ENCODE measurements around the gene NR4A1. TPM values are rescaled to one million over a fixed set of nuclear protein-coding genes. Genes with fewer than 3 reads are reported as not detected.

Gene NR4A1
- polyA plus RNA-seq, 1 donor from 2014 or later, result 3.4 TPM

- Histone ChIP-seq H3K9me3 (ENCODE audit: low read length) (no peaks in the 10 kb centered on the region), H3K27me3 (ENCODE audit: insufficient read depth, low read depth, low read length) (no peaks in the 10 kb centered on the region), H3K36me3 (ENCODE audit: insufficient read depth, low read length) (no peaks in the 10 kb centered on the region), H2AFZ (ENCODE audit: low read depth, low read length) (no peak overlapping the region), H4K20me1 (ENCODE audit: insufficient read depth) (no peaks in the 10 kb centered on the region), H3K4me2 (ENCODE audit: low read length) (no peak overlapping the region), H3K4me3 (ENCODE audit: low read length) (no peak overlapping the region), H3F3A (ENCODE audit: insufficient read depth, low read length, poor library complexity, severe bottlenecking) (peaks cover 3% of the 10 kb centered on the region), H3K27ac (ENCODE audit: low read length) (no peak overlapping the region), H3K9me2 (ENCODE audit: insufficient read depth, low read length) (no peaks in the 10 kb centered on the region), H3K79me2 (replicated peaks; ENCODE audit: insufficient read depth, low read length) (no peaks in the 10 kb centered on the region), H3K9ac (ENCODE audit: low read length) (no peak overlapping the region)
- no peak for TF ChIP-seq POLR2AphosphoS5 (IDR thresholded peaks at IDR 0.05)
- no peak for TF ChIP-seq TAF1 (IDR thresholded peaks at IDR 0.05; ENCODE audit: low read depth)
- TF ChIP-seq REST (IDR thresholded peaks at IDR 0.05; ENCODE audit: borderline replicate concordance), result no peak
Observed at GRCh38 chr12:52063981-52064649, 12.9 kb downstream of the NR4A1 start.

- no peak overlapping the region for H3K4me3 ChIP-seq (ENCODE audit: low read length)
- no peaks in the 10 kb centered on the region for H4K20me1 ChIP-seq (ENCODE audit: insufficient read depth)
- no peaks in the 10 kb centered on the region for H3K9me3 ChIP-seq (ENCODE audit: low read length)
- H3K79me2 ChIP-seq (replicated peaks; ENCODE audit: insufficient read depth, low read length), result peaks cover 15% of the 10 kb centered on the region
- H3K36me3 ChIP-seq (ENCODE audit: insufficient read depth, low read length), result no peaks in the 10 kb centered on the region
- H2AFZ ChIP-seq (ENCODE audit: low read depth, low read length), result no peak overlapping the region
- no peak for TF ChIP-seq EP300 (conservative IDR thresholded peaks at IDR 0.05; ENCODE audit: poor library complexity, severe bottlenecking)
- TF ChIP-seq SMC3 (conservative IDR thresholded peaks at IDR 0.05; ENCODE audit: poor library complexity), result no peak
- no peaks in the 10 kb centered on the region for H3K9me2 ChIP-seq (ENCODE audit: insufficient read depth, low read length)
- H3K9ac ChIP-seq (ENCODE audit: low read length), result no peak overlapping the region
- H3K27ac ChIP-seq (ENCODE audit: low read length), result no peak overlapping the region
- H3K4me2 ChIP-seq (ENCODE audit: low read length), result no peak overlapping the region
- H3F3A ChIP-seq (ENCODE audit: insufficient read depth, low read length, poor library complexity, severe bottlenecking), result peaks cover 4% of the 10 kb centered on the region
- no peaks in the 10 kb centered on the region for H3K27me3 ChIP-seq (ENCODE audit: insufficient read depth, low read depth, low read length)
Observed at GRCh38 chr12:52066346-52067080, 15.3 kb downstream of the NR4A1 start.

- H3K4me3 ChIP-seq (ENCODE audit: low read length), result no peak overlapping the region
Observed at GRCh38 chr12:52067081-52067374, 15.8 kb downstream of the NR4A1 start.

More at GRCh38 chr12:52067081-52067374, 15.8 kb downstream of the NR4A1 start:
- peaks cover 4% of the 10 kb centered on the region for H3F3A ChIP-seq (ENCODE audit: insufficient read depth, low read length, poor library complexity, severe bottlenecking)
- H3K36me3 ChIP-seq (ENCODE audit: insufficient read depth, low read length), result no peaks in the 10 kb centered on the region
- no peak overlapping the region for H3K9ac ChIP-seq (ENCODE audit: low read length)
- H3K27me3 ChIP-seq (ENCODE audit: insufficient read depth, low read depth, low read length), result no peaks in the 10 kb centered on the region
- no peak overlapping the region for H3K4me2 ChIP-seq (ENCODE audit: low read length)
- H3K79me2 ChIP-seq (replicated peaks; ENCODE audit: insufficient read depth, low read length), result peaks cover 20% of the 10 kb centered on the region
- no peaks in the 10 kb centered on the region for H4K20me1 ChIP-seq (ENCODE audit: insufficient read depth)
- H3K27ac ChIP-seq (ENCODE audit: low read length), result no peak overlapping the region
- no peaks in the 10 kb centered on the region for H3K9me3 ChIP-seq (ENCODE audit: low read length)
- TF ChIP-seq RAD21 (conservative IDR thresholded peaks at IDR 0.05), result no peak
- no peak for TF ChIP-seq POLR2AphosphoS5 (IDR thresholded peaks at IDR 0.05)
- TF ChIP-seq TAF1 (IDR thresholded peaks at IDR 0.05; ENCODE audit: low read depth), result no peak
- TF ChIP-seq SMC3 (conservative IDR thresholded peaks at IDR 0.05; ENCODE audit: poor library complexity), result no peak
- TF ChIP-seq EZH2 (IDR thresholded peaks at IDR 0.05; ENCODE audit: borderline replicate concordance, insufficient read depth, low read length, poor library complexity, severe bottlenecking), result no peak
- TF ChIP-seq MXI1 (conservative IDR thresholded peaks at IDR 0.05; ENCODE audit: poor library complexity, severe bottlenecking), result no peak
- TF ChIP-seq EP300 (conservative IDR thresholded peaks at IDR 0.05; ENCODE audit: poor library complexity, severe bottlenecking), result no peak
- no peak for TF ChIP-seq CTCF (IDR thresholded peaks at IDR 0.05; ENCODE audit: poor library complexity, severe bottlenecking)
- no peak for TF ChIP-seq REST (IDR thresholded peaks at IDR 0.05; ENCODE audit: borderline replicate concordance)
- H2AFZ ChIP-seq (ENCODE audit: low read depth, low read length), result no peak overlapping the region
- no peaks in the 10 kb centered on the region for H3K9me2 ChIP-seq (ENCODE audit: insufficient read depth, low read length)

Measured in neural cell (in vitro differentiated cells).